Fibroblast of the aortic adventitia (primary cell): Measurements from ENCODE around the gene FIG4. TPM values are rescaled to one million over a fixed set of nuclear protein-coding genes. Genes with fewer than 3 reads are reported as not detected.
A peak's percentile ranks its signal among the peaks of the same experiment; 100 is the strongest.

Experiments
- DNase-seq: peaks from one replicate; pipeline ENCODE4 v3.0.0-alpha.2; 2010; ENCODE audit warnings: low read depth
- H3K4me3 ChIP-seq: 2 replicates; pipeline ENCODE4 v1.5.1; 2011; ENCODE audit warnings: low read depth, mild to moderate bottlenecking, control low read depth, low read length, moderate library complexity
- CTCF ChIP-seq: IDR thresholded peaks from 2 replicates; pipeline ENCODE4 v1.5.1; 2011; ENCODE audit warnings: mild to moderate bottlenecking, low read length, control low read depth, inconsistent platforms; ENCODE audit not compliant: insufficient read depth
- total RNA-seq: library from RNA; depleted of rRNA; stranded (reverse); fragments of >200 nt; gene quantifications from 2 replicates; pipeline ENCODE4 v1.2.3, GENCODE V29; 2012; ENCODE audit warnings: low replicate concordance

The FIG4 gene
- total RNA-seq, 1 donor = 28.0 TPM

- peak; percentile 42 for DNase-seq
- no peak for TF ChIP-seq CTCF
These were observed 4.4 kb upstream of the FIG4 start for GRCh38 chr6:109686566-109687265.

DNA sequence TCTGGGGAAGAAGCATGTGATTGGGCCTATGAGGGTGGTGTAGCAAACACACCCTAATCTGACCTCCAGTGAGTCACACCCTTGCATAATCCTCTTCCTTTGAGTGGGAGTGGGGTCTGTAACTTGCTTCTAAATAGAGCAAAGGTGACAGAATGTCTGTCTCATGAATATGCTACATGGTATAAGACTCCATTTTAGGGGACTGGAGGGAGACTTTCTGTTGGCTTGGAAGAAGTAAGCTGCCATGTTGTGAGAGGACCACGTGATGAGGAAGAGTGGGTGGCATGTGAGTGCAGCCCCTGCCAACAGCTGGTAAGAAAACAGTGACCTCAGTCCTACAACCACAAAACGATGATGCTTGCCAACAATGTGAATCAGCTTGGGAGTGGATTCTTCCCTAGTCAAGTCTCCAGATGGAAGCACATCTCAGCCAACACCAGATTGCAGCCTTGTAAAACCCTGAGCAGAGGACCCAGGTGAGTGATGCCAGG lies 3.8 kb upstream of the FIG4 start:
- no peak for TF ChIP-seq CTCF
- no peak overlapping the region for H3K4me3 ChIP-seq
- peak; percentile 96 for DNase-seq

More at GRCh38 chr6:109686566-109687265, 4.4 kb upstream of the FIG4 start:
- no peak overlapping the region for H3K4me3 ChIP-seq

DNA sequence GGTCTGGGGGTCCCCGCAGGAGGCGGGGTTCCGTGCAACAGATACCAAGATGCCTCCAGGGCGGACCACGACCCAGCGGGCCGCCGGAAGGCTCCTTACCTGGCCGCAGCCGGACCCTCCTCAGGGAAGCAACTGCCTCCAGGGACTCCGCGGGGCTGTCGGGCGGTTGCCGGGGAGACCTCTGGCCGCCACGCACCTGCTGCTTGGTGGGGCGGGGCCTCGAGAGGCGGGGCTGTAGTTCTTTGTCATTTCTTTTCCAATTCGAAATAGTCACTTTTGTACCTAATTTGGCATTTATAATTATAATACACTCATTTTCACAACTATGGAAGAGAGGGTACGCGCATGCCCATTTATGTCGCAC lies 741 bp upstream of the FIG4 start:
- no peak for DNase-seq
- H3K4me3 ChIP-seq = peak overlapping the region; percentile 84
- no peak for TF ChIP-seq CTCF

GRCh38 chr6:109693111-109693510 lies 2.0 kb downstream of the FIG4 start:
- no peak for DNase-seq
- no peak for TF ChIP-seq CTCF
- no peak overlapping the region for H3K4me3 ChIP-seq

DNA sequence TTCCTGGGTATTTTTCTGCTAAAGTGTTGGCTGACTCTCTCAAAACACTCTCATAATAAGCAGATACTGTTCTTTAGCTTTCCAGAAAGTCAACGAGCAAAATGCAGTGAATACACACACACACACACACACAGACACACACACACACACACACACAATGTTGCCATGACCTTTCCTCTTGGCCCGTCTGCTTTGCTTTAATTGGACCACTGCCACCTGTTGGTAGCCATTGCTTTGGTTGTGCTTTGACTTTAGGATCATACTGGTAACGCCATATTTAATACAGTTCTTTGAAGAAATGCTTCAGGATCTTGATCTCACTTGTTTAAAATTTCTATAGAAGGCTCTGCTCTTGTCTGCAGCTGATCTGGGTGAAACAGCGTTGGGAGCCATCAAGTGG lies 4.4 kb downstream of the FIG4 start:
- no peak overlapping the region for H3K4me3 ChIP-seq
- no peak for TF ChIP-seq CTCF
- no peak for DNase-seq

GRCh38 chr6:109696355-109696754 lies 5.3 kb downstream of the FIG4 start:
- DNase-seq = no peak
- no peak for TF ChIP-seq CTCF

DNA sequence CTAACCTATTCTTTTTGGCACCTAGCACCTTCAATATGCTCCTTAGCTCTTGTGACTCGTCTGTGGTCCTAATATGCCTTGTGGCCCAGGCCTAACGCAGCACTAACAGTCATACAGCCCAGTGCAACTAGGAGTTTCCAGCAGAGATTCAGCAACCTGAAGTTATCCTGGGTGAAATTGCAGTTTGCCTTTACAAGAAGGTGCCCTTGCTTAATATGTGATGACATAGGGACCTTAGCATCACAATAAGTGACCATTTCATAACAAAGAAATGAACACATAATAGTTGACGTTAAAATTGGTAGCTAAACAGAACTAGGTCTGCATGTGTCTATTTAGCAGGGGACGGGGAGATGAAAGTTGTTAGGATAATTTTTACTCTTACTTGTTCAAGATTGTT lies 10.1 kb downstream of the FIG4 start:
- H3K4me3 ChIP-seq = no peak overlapping the region
- no peak for DNase-seq
- no peak for TF ChIP-seq CTCF

More at GRCh38 chr6:109696355-109696754, 5.3 kb downstream of the FIG4 start:
- no peak overlapping the region for H3K4me3 ChIP-seq
